Neuronal stem cell (in vitro differentiated cells): ENCODE measurements around the gene KIF25.

Source experiments
- DNase-seq: peaks from one replicate; pipeline ENCODE4 v3.0.0-alpha.2; 2013; ENCODE audit warnings: low spot score
- H2AFZ ChIP-seq: one replicate; pipeline ENCODE4 v1.6.1; 2013; ENCODE audit warnings: mild to moderate bottlenecking, low read length, inconsistent platforms
- H2AK5ac ChIP-seq: 2 replicates; pipeline ENCODE4 v1.6.1; 2013; ENCODE audit warnings: low read depth, mild to moderate bottlenecking, inconsistent platforms, low read length, moderate library complexity, mixed read lengths
- H2BK120ac ChIP-seq: 2 replicates; pipeline ENCODE4 v1.6.1; 2013; ENCODE audit warnings: low read depth, mild to moderate bottlenecking, inconsistent platforms, low read length, moderate library complexity, mixed read lengths
- H2BK12ac ChIP-seq: one replicate; pipeline ENCODE4 v1.6.1; 2013; ENCODE audit warnings: low read length, inconsistent platforms
- H2BK15ac ChIP-seq: 2 replicates; pipeline ENCODE4 v1.6.1; 2013; ENCODE audit warnings: mild to moderate bottlenecking, low read length, inconsistent platforms, mixed read lengths
- H2BK5ac ChIP-seq: one replicate; pipeline ENCODE4 v1.6.1; 2013; ENCODE audit warnings: inconsistent platforms, mild to moderate bottlenecking, low read length, moderate library complexity
- H3K14ac ChIP-seq: one replicate; pipeline ENCODE4 v1.6.1; 2013; ENCODE audit warnings: low read length, inconsistent platforms
- H3K18ac ChIP-seq: 2 replicates; pipeline ENCODE4 v1.6.1; 2013; ENCODE audit warnings: low read length, inconsistent platforms
- H3K23ac ChIP-seq: 2 replicates; pipeline ENCODE4 v1.6.1; 2013; ENCODE audit warnings: low read depth, mild to moderate bottlenecking, mixed read lengths, low read length, inconsistent platforms; ENCODE audit not compliant: poor library complexity
- H3K27ac ChIP-seq: replicated peaks from 3 replicates; pipeline ENCODE4 v1.5.1; 2013; ENCODE audit warnings: low read length, inconsistent platforms
- H3K27me3 ChIP-seq, 3 experiments: 2 replicates each; pipeline ENCODE4 v1.6.1; 2013; ENCODE audit warnings: low read length in 3 of 3, mild to moderate bottlenecking in 2 of 3, inconsistent platforms in 1 of 3, low read depth in 1 of 3, mixed read lengths in 1 of 3, moderate library complexity in 1 of 3; ENCODE audit not compliant: control insufficient read depth in 3 of 3, insufficient read depth in 3 of 3
- H3K36me3 ChIP-seq, 2 donors: replicated peaks in 1 of 2; 2 replicates each; pipeline ENCODE4 v1.6.1; 2013; ENCODE audit warnings: low read length in 2 of 2; ENCODE audit not compliant: control insufficient read depth in 2 of 2, insufficient read depth in 2 of 2
- H3K4ac ChIP-seq: 2 replicates; pipeline ENCODE4 v1.6.1; 2013; ENCODE audit warnings: inconsistent platforms, mild to moderate bottlenecking, low read length, moderate library complexity
- H3K4me1 ChIP-seq, 2 donors: 1 replicate in 1 of 2; 2 replicates in 1 of 2; pipeline ENCODE4 v1.6.1; 2013; ENCODE audit warnings: low read length in 2 of 2, low read depth in 1 of 2; ENCODE audit not compliant: control insufficient read depth in 2 of 2, insufficient read depth in 1 of 2
- H3K4me2 ChIP-seq: one replicate; pipeline ENCODE4 v1.6.1; 2013; ENCODE audit warnings: mild to moderate bottlenecking, low read length, inconsistent platforms; ENCODE audit not compliant: insufficient read depth, poor library complexity, severe bottlenecking
- H3K4me3 ChIP-seq, 2 donors: 2 replicates each; pipeline ENCODE4 v1.5.1; 2013; ENCODE audit warnings: low read length in 2 of 2, mild to moderate bottlenecking in 2 of 2, inconsistent platforms in 1 of 2, moderate library complexity in 1 of 2
- H3K79me1 ChIP-seq: one replicate; pipeline ENCODE4 v1.6.1; 2013; ENCODE audit warnings: low read depth, mild to moderate bottlenecking, inconsistent platforms, low read length, moderate library complexity
- H3K9ac ChIP-seq: one replicate; pipeline ENCODE4 v1.6.1; 2013; ENCODE audit warnings: mild to moderate bottlenecking, low read depth, low read length, inconsistent platforms; ENCODE audit not compliant: poor library complexity
- H3K9me3 ChIP-seq, 2 donors: replicated peaks in 1 of 2; 2 replicates each; pipeline versions ENCODE3 to v1.6.1; 2013; ENCODE audit warnings: low read length in 2 of 2, mild to moderate bottlenecking in 2 of 2, inconsistent platforms in 1 of 2, low read depth in 1 of 2, mixed read lengths in 1 of 2, moderate library complexity in 1 of 2; ENCODE audit not compliant: control insufficient read depth in 2 of 2, insufficient read depth in 1 of 2
- H4K8ac ChIP-seq: one replicate; pipeline ENCODE4 v1.6.1; 2013; ENCODE audit warnings: low read depth, mild to moderate bottlenecking, inconsistent platforms, low read length, moderate library complexity
- H4K91ac ChIP-seq: one replicate; pipeline ENCODE4 v1.6.1; 2013; ENCODE audit warnings: low read length, low read depth, mild to moderate bottlenecking, inconsistent platforms; ENCODE audit not compliant: poor library complexity
- WGBS, 2 donors: extraction: QIAGEN DNeasy Blood & Tissue Kit; methylation state at CpG; one replicate each; pipeline ENCODE4 v1.1.7; 2013; ENCODE audit warnings: missing lambda C conversion rate in 2 of 2, mixed read lengths in 1 of 2; ENCODE audit not compliant: insufficient read length in 2 of 2, insufficient replicate concordance in 1 of 2; ENCODE audit errors: extremely low coverage in 2 of 2; 5-methylcytosine and 5-hydroxymethylcytosine counted together

The KIF25 gene

DNA sequence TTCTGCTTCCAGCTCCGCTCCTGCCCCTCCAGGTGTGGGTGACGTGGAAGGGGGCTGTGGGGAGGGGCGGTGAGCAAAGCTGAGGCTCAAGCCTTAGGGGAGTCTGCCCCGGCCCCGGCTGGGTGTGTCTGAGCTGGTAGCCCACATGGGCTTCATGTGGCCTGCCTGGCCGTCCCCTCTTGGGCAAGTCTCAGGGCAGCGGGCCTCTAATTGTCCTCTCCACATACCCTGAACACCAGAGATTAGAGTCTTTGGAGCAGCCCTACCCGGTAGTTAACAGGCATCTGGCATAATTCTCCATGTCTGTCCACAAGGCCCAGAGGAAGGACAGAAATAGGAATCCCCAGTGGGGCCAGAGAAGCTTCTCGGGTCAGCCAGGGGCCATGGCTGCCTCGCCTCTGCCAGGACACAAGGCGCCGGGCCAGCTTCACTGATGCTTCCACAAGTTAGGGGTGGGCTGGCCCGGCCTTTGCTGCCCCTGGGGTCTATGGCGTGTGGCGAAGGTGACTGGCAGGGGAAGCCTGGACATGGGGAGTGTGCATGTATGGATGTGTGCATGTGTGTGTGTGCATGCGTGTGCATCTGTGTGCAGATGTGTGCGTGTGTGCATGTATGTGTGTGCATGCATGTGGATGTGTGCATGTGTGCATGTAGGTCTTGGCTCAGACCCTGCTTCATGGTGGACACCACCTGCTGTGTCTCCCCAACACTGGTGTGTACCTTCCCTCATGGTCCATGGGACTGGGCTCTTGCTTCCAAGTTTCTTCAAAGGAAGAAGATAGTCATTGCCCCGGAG lies 57.5 kb downstream of the KIF25 start:
- no peak overlapping the region for H2BK120ac ChIP-seq
- peak overlapping the region in 1 of 2 donors; percentile 5 for H3K4me3 ChIP-seq
- no peak overlapping the region for H2BK12ac ChIP-seq
- peak overlapping the region; percentile 67 for H3K18ac ChIP-seq
- H2BK15ac ChIP-seq: no peak overlapping the region
- H2AK5ac ChIP-seq: no peak overlapping the region
- no peaks in the 10 kb centered on the region for H3K27me3 ChIP-seq
- peak overlapping the region; percentile 56 for H3K4ac ChIP-seq
- no peak overlapping the region for H4K91ac ChIP-seq
- DNase-seq: no peak
- H3K14ac ChIP-seq: no peak overlapping the region
- no peaks in the 10 kb centered on the region for H3K36me3 ChIP-seq
- H2AFZ ChIP-seq: peak overlapping the region; percentile 11
- WGBS, 2 donors: no CpG with 5 or more reads among the region's 18 CpGs
- no peaks in the 10 kb centered on the region for H3K79me1 ChIP-seq
- no peak overlapping the region for H3K27ac ChIP-seq
- H3K4me2 ChIP-seq: no peak overlapping the region
- H2BK5ac ChIP-seq: no peak overlapping the region
- no peak overlapping the region for H3K23ac ChIP-seq
- H4K8ac ChIP-seq: no peak overlapping the region
- peaks cover 0 to 8% of the 10 kb centered on the region in 2 donors for H3K4me1 ChIP-seq
- H3K9me3 ChIP-seq: no peaks in the 10 kb centered on the region
- H3K9ac ChIP-seq: peak overlapping the region; percentile 9

DNA sequence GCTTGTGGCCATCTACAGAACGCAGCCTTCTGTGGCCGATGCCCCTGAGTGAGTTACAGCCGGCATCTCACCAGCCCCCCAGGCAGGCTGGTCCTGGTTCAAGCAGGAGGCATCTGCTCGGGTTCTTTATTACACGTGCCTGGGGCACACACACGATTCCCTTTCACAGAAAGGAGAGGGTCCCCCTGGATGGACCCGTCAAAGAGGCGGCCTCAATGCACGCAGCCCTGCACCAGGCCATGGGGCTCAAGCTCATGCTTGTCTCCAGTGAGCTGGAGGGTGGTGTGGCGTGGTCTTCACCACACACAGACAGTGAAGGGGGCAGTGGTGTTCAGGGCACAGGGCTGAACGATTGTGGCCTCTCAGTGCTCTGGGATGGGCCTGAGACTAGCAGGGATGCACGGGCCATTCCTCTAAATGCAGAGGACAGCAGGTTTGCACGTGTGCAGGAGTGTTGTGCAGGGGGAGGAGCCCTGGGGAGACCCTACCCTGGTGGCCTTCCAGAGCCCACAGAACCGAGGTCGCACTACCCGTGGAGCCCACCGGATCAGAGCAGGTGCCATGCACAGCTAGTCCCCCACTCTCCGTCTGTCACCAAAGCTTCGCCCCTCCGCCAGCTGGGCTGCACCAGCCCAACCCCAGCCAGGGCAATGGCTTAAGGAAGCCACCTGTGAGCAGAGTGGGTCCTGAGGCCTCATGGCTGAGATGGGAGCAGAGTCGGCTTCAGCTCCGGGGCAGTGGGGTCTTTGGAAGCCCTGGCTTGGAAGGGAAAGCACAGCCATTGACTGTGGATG lies 58.4 kb downstream of the KIF25 start:
- DNase-seq: no peak
- Histone ChIP-seq H3K14ac (peak overlapping the region; percentile 5), H3K4me2 (no peak overlapping the region), H2BK120ac (no peak overlapping the region), H3K79me1 (no peaks in the 10 kb centered on the region), H2AFZ (no peak overlapping the region), H3K36me3 (no peaks in the 10 kb centered on the region), H3K4ac (no peak overlapping the region), H3K9me3 (no peaks in the 10 kb centered on the region), H3K27me3 (no peaks in the 10 kb centered on the region), H4K91ac (no peak overlapping the region), H2BK12ac (no peak overlapping the region), H3K18ac (peak overlapping the region; percentile 5), H3K4me1 (peaks cover 0 to 4% of the 10 kb centered on the region in 2 donors), H2AK5ac (peak overlapping the region; percentile 6), H2BK15ac (no peak overlapping the region), H3K9ac (no peak overlapping the region), H3K23ac (no peak overlapping the region), H4K8ac (peak overlapping the region; percentile 30), H3K27ac (no peak overlapping the region), H3K4me3 (no peak overlapping the region), H2BK5ac (peak overlapping the region; percentile 19)
- no CpG with 5 or more reads among the region's 22 CpGs for WGBS, 2 donors

DNA sequence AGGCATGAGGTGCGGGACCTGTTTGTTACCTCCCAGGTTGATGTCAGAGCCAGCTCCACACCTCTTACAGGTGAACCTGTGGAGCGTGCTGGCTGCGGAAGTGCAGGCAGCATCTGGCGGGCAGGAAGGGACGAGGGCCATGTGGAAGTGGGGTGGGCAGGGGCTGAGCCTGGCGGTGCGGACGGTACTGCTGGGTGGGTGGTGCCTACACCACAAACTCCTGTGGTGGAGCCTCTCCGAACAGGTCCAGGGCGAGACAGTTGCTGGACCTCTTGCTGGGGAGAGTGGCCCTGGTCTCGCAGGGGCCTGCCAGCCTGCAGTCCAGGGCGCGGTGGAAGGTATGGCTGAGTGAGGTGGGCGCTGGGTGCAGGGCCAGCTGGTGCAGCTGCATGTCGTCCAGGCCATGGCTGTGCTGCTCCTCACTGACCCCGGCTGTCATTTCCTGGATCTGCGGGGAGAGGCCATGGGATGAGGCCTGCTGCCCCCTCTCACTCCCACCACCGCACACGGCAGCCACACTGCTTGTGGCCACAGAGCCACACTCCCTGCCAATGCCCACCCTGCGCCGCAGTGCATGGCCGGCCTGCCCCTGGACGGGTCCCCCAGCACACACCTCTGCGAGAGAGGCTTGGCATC lies 59.5 kb downstream of the KIF25 start:
- Histone ChIP-seq H3K27me3 (no peaks in the 10 kb centered on the region), H3K27ac (no peak overlapping the region), H3K9ac (peak overlapping the region; percentile 15), H2AFZ (no peak overlapping the region), H3K4ac (no peak overlapping the region), H4K8ac (no peak overlapping the region), H3K4me1 (peaks cover 0 to 4% of the 10 kb centered on the region in 2 donors), H2AK5ac (peak overlapping the region; percentile 85), H4K91ac (no peak overlapping the region), H3K18ac (peak overlapping the region; percentile 91), H3K4me3 (no peak overlapping the region), H3K23ac (peak overlapping the region; percentile 39), H2BK12ac (peak overlapping the region; percentile 59), H3K79me1 (no peaks in the 10 kb centered on the region), H3K9me3 (no peaks in the 10 kb centered on the region), H3K4me2 (no peak overlapping the region), H2BK15ac (peak overlapping the region; percentile 31), H2BK5ac (no peak overlapping the region), H3K36me3 (no peaks in the 10 kb centered on the region), H2BK120ac (no peak overlapping the region), H3K14ac (no peak overlapping the region)
- DNase-seq: no peak
- no CpG with 5 or more reads among the region's 24 CpGs for WGBS, 2 donors

DNA sequence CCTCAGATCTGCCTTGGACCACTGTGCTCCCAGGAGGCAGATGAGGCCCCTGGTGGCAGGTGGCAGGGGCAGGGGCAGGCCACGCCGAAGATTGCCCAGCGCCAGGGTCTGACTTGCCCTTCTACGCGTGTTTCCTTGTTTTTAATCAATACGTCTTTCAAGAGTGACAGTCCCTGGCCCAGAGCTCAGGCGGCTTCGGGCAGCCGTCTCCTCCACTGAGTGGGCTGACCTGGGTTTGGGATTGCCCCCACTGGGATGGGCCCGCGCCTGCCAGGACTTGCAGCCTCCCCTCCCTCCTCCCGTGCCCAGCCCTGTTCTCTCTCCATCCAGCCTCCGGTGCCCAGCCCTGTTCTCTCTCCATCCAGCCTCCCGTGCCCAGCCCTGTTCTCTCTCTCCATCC lies 60.4 kb downstream of the KIF25 start:
- Histone ChIP-seq H4K8ac (peak overlapping the region; percentile 75), H3K27ac (no peak overlapping the region), H3K36me3 (no peaks in the 10 kb centered on the region), H4K91ac (no peak overlapping the region), H3K9ac (no peak overlapping the region), H3K14ac (no peak overlapping the region), H2BK12ac (no peak overlapping the region), H3K27me3 (no peaks in the 10 kb centered on the region), H3K23ac (no peak overlapping the region), H3K4me3 (no peak overlapping the region), H3K79me1 (no peaks in the 10 kb centered on the region), H2BK15ac (peak overlapping the region; percentile 9), H3K4me2 (no peak overlapping the region), H2BK120ac (no peak overlapping the region), H3K9me3 (no peaks in the 10 kb centered on the region), H3K4me1 (peaks cover 0 to 3% of the 10 kb centered on the region in 2 donors), H3K4ac (no peak overlapping the region), H3K18ac (peak overlapping the region; percentile 75), H2AK5ac (peak overlapping the region; percentile 81), H2AFZ (no peak overlapping the region), H2BK5ac (no peak overlapping the region)
- no CpG with 5 or more reads among the region's 14 CpGs for WGBS, 2 donors
- no peak for DNase-seq
